ENCODE measurements around the gene USP16. TPM values are rescaled to one million over a fixed set of nuclear protein-coding genes. Genes with fewer than 3 reads are reported as not detected.

USP16 gene
- total and polyA plus RNA-seq, 2 of the 13 experiments (the other 11 are each of a cell fraction or from before 2014, with no cell fraction given), result 16.5 to 46.9 TPM

DNA sequence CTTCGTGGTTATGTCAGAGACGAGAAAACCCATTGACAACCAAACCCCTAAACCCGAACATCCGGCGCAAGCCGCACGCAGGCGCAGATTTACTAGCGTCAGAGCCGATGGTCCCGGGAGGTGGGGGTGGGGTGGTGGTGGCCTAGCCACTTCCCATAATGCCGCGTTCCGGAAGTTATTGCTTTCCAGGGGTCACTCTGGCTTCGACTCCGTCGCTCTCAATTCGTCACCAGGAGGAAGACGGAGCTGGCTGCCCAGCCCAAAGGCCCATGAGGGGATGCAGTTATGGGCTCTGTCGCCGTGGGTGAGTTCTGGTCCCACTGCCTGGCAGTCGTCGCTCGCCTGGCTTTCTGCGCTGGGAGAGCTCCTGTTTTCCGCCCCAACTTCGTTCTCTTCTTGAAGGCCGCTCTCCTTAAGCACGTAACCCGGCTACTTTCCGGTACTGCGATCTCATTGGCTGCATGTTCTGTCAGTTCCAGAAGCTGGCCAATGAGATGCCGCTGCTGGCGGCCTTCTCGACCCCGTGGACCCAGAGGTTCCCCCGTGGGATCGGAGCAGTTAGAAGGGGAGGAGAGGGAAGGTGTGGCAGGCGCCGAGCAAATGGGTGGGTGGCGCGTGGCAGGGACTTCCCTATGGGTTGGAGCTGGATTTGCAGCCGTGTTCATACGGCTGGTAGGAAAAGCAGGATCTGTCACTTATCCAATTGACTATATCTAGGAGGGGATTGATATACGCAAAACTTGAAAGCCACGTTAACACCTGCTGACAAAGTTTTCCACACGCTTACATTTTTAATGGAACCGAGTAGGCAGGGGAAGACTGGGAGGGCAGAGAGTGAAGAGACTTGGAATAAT, at the start of gene USP16 (continued):
- TF ChIP-seq, protein P1, sequence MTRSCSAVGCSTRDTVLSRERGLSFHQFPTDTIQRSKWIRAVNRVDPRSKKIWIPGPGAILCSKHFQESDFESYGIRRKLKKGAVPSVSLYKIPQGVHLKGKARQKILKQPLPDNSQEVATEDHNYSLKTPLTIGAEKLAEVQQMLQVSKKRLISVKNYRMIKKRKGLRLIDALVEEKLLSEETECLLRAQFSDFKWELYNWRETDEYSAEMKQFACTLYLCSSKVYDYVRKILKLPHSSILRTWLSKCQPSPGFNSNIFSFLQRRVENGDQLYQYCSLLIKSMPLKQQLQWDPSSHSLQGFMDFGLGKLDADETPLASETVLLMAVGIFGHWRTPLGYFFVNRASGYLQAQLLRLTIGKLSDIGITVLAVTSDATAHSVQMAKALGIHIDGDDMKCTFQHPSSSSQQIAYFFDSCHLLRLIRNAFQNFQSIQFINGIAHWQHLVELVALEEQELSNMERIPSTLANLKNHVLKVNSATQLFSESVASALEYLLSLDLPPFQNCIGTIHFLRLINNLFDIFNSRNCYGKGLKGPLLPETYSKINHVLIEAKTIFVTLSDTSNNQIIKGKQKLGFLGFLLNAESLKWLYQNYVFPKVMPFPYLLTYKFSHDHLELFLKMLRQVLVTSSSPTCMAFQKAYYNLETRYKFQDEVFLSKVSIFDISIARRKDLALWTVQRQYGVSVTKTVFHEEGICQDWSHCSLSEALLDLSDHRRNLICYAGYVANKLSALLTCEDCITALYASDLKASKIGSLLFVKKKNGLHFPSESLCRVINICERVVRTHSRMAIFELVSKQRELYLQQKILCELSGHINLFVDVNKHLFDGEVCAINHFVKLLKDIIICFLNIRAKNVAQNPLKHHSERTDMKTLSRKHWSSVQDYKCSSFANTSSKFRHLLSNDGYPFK (CRISPR knock-in tag; IDR thresholded peaks at IDR 0.05; ENCODE audit: borderline replicate concordance), result peak; percentile 75; the same call in 1 of the 2 replicates
- TF ChIP-seq ATF7-NPFF (CRISPR knock-in tag; IDR thresholded peaks at IDR 0.05; ENCODE audit: low read depth) (0 out of 2 replicates have a peak, but pooled peaks have one; percentile 33), SNAPC4 (CRISPR knock-in tag; IDR thresholded peaks at IDR 0.05) (no peak), TEAD3 (CRISPR knock-in tag; optimal IDR thresholded peaks at IDR 0.05; ENCODE audit: borderline replicate concordance) (no peak), ARID2 (CRISPR knock-in tag; IDR thresholded peaks at IDR 0.05; ENCODE audit: borderline replicate concordance) (peak; percentile 54; the same call in 1 of the 2 replicates), TP53 (CRISPR knock-in tag; conservative IDR thresholded peaks at IDR 0.05) (0 out of 2 replicates have a peak, but pooled peaks have one; percentile 22), CREM (IDR thresholded peaks at IDR 0.05) (peak; percentile 96), CREM (CRISPR knock-in tag; IDR thresholded peaks at IDR 0.05) (peak; percentile 57; the same call in 1 of the 2 replicates), ADNP (CRISPR knock-in tag; IDR thresholded peaks at IDR 0.05) (no peak), SPEN (CRISPR knock-in tag; IDR thresholded peaks at IDR 0.05; ENCODE audit: low read depth) (peak; percentile 63; the same call in 1 of the 2 replicates), ZNF234 (CRISPR knock-in tag; conservative IDR thresholded peaks at IDR 0.05) (no peak), ZNF280D (CRISPR knock-in tag; IDR thresholded peaks at IDR 0.05) (no peak), MEF2D (CRISPR knock-in tag; IDR thresholded peaks at IDR 0.05) (peak; percentile 15; the same call in 1 of the 2 replicates), SIN3A (IDR thresholded peaks at IDR 0.05; ENCODE audit: borderline replicate concordance, low read depth, low read length) (peak; percentile 75; the same call in 1 of the 2 replicates)
- TF ChIP-seq, protein P2, sequence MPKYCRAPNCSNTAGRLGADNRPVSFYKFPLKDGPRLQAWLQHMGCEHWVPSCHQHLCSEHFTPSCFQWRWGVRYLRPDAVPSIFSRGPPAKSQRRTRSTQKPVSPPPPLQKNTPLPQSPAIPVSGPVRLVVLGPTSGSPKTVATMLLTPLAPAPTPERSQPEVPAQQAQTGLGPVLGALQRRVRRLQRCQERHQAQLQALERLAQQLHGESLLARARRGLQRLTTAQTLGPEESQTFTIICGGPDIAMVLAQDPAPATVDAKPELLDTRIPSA (CRISPR knock-in tag; IDR thresholded peaks at IDR 0.05; ENCODE audit: borderline replicate concordance), result no peak

Measured in HepG2 (cell line).